ENCODE data around the gene ABITRAM. TPM values are rescaled to one million over a fixed set of nuclear protein-coding genes. Genes with fewer than 3 reads are reported as not detected.

The ABITRAM gene
- total RNA-seq, 1 donor from 2014 or later: 16.0 TPM

GRCh38 chr9:108933231-108933717, 926 bp upstream of the ABITRAM start:
- no peak for TF ChIP-seq CTCF (IDR thresholded peaks at IDR 0.05)
- no peak for TF ChIP-seq POLR2AphosphoS5 (IDR thresholded peaks at IDR 0.05; ENCODE audit: insufficient read depth in 1 of 2, low read depth in 1 of 2)
- no peak for TF ChIP-seq POLR2A (IDR thresholded peaks at IDR 0.05)
- intact Hi-C loops (cut with DNase I): no loop called here
- no peaks in the 10 kb centered on the region for H3K9me3 ChIP-seq

GRCh38 chr9:108933718-108934322, 380 bp upstream of the ABITRAM start, which contains the start of gene ELP1:
Gene ELP1, minus strand, starts transcription at chr9:108934124. Its CDS starts 2,978 bp downstream, at chr9:108931146.
- TF ChIP-seq POLR2A (IDR thresholded peaks at IDR 0.05): no peak
- TF ChIP-seq POLR2AphosphoS5 (IDR thresholded peaks at IDR 0.05; ENCODE audit: insufficient read depth in 1 of 2, low read depth in 1 of 2): peak in 1 of 2 donors; percentile 84
- Histone ChIP-seq H3K4me3 (peak within 1 kb of the TSS; percentile 92 to 94), H3K9me3 (no peaks in the 10 kb centered on the region), H3K4me1 (peaks cover 26% of the 10 kb centered on the region), H3K36me3 (peaks cover 0 to 5% of the 10 kb centered on the region in 2 donors), H3K27ac (peak within 1 kb of the TSS; percentile 89), H3K27me3 (no peaks in the 10 kb centered on the region)
- DNase-seq (ENCODE audit: extremely low spot score in 2 of 2): peak; percentile 92 to 96
- intact Hi-C loops (cut with DNase I): no loop called here

More at GRCh38 chr9:108933231-108933717, 926 bp upstream of the ABITRAM start:
- Histone ChIP-seq H3K4me3 (peak overlapping the region; percentile 92 to 94), H3K36me3 (peaks cover 0 to 11% of the 10 kb centered on the region in 2 donors), H3K4me1 (peaks cover 26% of the 10 kb centered on the region), H3K27ac (peak overlapping the region; percentile 89), H3K27me3 (no peaks in the 10 kb centered on the region)
- no peak for DNase-seq (ENCODE audit: extremely low spot score in 2 of 2)

- intact Hi-C loops (cut with DNase I): no loop called here
- Histone ChIP-seq H3K9me3 (no peaks in the 10 kb centered on the region), H3K27me3 (no peaks in the 10 kb centered on the region), H3K4me3 (no peak overlapping the region), H3K4me1 (peaks cover 19% of the 10 kb centered on the region), H3K36me3 (peaks cover 0 to 10% of the 10 kb centered on the region in 2 donors), H3K27ac (no peak overlapping the region)
- DNase-seq (ENCODE audit: extremely low spot score in 2 of 2): no peak
- TF ChIP-seq CTCF (IDR thresholded peaks at IDR 0.05) (no peak), POLR2A (IDR thresholded peaks at IDR 0.05) (no peak), POLR2AphosphoS5 (IDR thresholded peaks at IDR 0.05; ENCODE audit: insufficient read depth in 1 of 2, low read depth in 1 of 2) (no peak)
Observed at GRCh38 chr9:108937561-108938305, 3.5 kb downstream of the ABITRAM start.

GRCh38 chr9:108939975-108940374, 5.8 kb downstream of the ABITRAM start:
- TF ChIP-seq CTCF (IDR thresholded peaks at IDR 0.05) (no peak), POLR2AphosphoS5 (IDR thresholded peaks at IDR 0.05; ENCODE audit: insufficient read depth in 1 of 2, low read depth in 1 of 2) (no peak), POLR2A (IDR thresholded peaks at IDR 0.05) (no peak)
- Histone ChIP-seq H3K9me3 (no peaks in the 10 kb centered on the region), H3K4me1 (peaks cover 7% of the 10 kb centered on the region), H3K4me3 (no peak overlapping the region), H3K27ac (no peak overlapping the region), H3K27me3 (no peaks in the 10 kb centered on the region), H3K36me3 (peaks cover 0 to 10% of the 10 kb centered on the region in 2 donors)
- DNase-seq (ENCODE audit: extremely low spot score in 2 of 2): no peak
- intact Hi-C loops (cut with DNase I): no loop called here

GRCh38 chr9:108950168-108950567, 16.0 kb downstream of the ABITRAM start:
- no peaks in the 10 kb centered on the region for H3K4me1 ChIP-seq
- no peak for TF ChIP-seq CTCF (IDR thresholded peaks at IDR 0.05)
- TF ChIP-seq POLR2A (IDR thresholded peaks at IDR 0.05): no peak
- no peak for TF ChIP-seq POLR2AphosphoS5 (IDR thresholded peaks at IDR 0.05; ENCODE audit: insufficient read depth in 1 of 2, low read depth in 1 of 2)
- no peaks in the 10 kb centered on the region for H3K27me3 ChIP-seq
- H3K36me3 ChIP-seq: no peaks in the 10 kb centered on the region
- H3K27ac ChIP-seq: no peak overlapping the region
- H3K4me3 ChIP-seq: no peak overlapping the region
- no peaks in the 10 kb centered on the region for H3K9me3 ChIP-seq
- no peak for DNase-seq (ENCODE audit: extremely low spot score in 2 of 2)
- intact Hi-C loops (cut with DNase I): no loop called here
